Activated T-helper 1 cell treated with anti-CD3 and anti-CD28 coated beads, Interleukin-12 subunit alpha, Interleukin-12 subunit beta, Interleukin-2, Interleukin-4 antibody, amounts not matched to agents 30 ng/mL and 10 ng/mL and 1 ng/mL, durations not matched to agents 14 hours and 24 hours and 36 hours (primary cell): ENCODE data around the gene SARDH. TPM values are rescaled to one million over a fixed set of nuclear protein-coding genes. Genes with fewer than 3 reads are reported as not detected.

Experiments
- DNase-seq: peaks from one replicate; pipeline ENCODE4 v3.0.0; 2021; ENCODE audit warnings: low spot score
- H3K27ac Mint-ChIP-seq: one replicate; pipeline ENCODE4 v1.8.0; 2021; ENCODE audit warnings: mild to moderate bottlenecking, mixed read lengths
- H3K27me3 Mint-ChIP-seq: one replicate; pipeline ENCODE4 v1.8.0; 2022; ENCODE audit warnings: mild to moderate bottlenecking, moderate library complexity, mixed read lengths; ENCODE audit not compliant: insufficient read depth
- H3K36me3 Mint-ChIP-seq: one replicate; pipeline ENCODE4 v1.8.0; 2021; ENCODE audit warnings: low read depth, mixed read lengths
- H3K4me1 Mint-ChIP-seq: one replicate; pipeline ENCODE4 v1.8.0; 2021; ENCODE audit warnings: low read depth, mixed read lengths
- H3K4me3 Mint-ChIP-seq: one replicate; pipeline ENCODE4 v1.8.0; 2021; ENCODE audit warnings: mild to moderate bottlenecking, moderate library complexity, mixed read lengths
- H3K9me3 Mint-ChIP-seq: one replicate; pipeline ENCODE4 v1.8.0; 2021; ENCODE audit warnings: mixed read lengths
- intact Hi-C: fragments of 100-400 bp; cut with micrococcal nuclease; formaldehyde crosslinking; loops from one replicate; pipeline ENCODE4 v1.15.1; 2024
- total RNA-seq: library from RNA; stranded (reverse); gene quantifications from 2 replicates; pipeline ENCODE4 v1.2.3, GENCODE V29; 2022

SARDH gene
- total RNA-seq, 1 donor from 2014 or later, result 0.60 TPM

- Mint-ChIP-seq H3K27me3 (no peaks in the 10 kb centered on the region), H3K4me1 (peaks cover 10% of the 10 kb centered on the region), H3K9me3 (no peaks in the 10 kb centered on the region), H3K27ac (no peak overlapping the region), H3K4me3 (no peak overlapping the region), H3K36me3 (no peaks in the 10 kb centered on the region)
- intact Hi-C loops, result no loop called here
- DNase-seq, result no peak
These were observed 50.0 kb downstream of the SARDH start for GRCh38 chr9:133687856-133688761.

GRCh38 chr9:133686642-133687575 lies 51.2 kb downstream of the SARDH start:
- no peaks in the 10 kb centered on the region for H3K27me3 Mint-ChIP-seq
- H3K4me3 Mint-ChIP-seq, result no peak overlapping the region
- intact Hi-C loops, result no loop called here
- H3K9me3 Mint-ChIP-seq, result no peaks in the 10 kb centered on the region
- peak overlapping the region; percentile 10 for H3K27ac Mint-ChIP-seq
- H3K4me1 Mint-ChIP-seq, result peaks cover 10% of the 10 kb centered on the region
- H3K36me3 Mint-ChIP-seq, result no peaks in the 10 kb centered on the region
- no peak for DNase-seq

- no peak overlapping the region for H3K4me3 Mint-ChIP-seq
- peak overlapping the region; percentile 10 for H3K27ac Mint-ChIP-seq
- H3K9me3 Mint-ChIP-seq, result no peaks in the 10 kb centered on the region
- no peak for DNase-seq
- peaks cover 10% of the 10 kb centered on the region for H3K4me1 Mint-ChIP-seq
- H3K36me3 Mint-ChIP-seq, result no peaks in the 10 kb centered on the region
- H3K27me3 Mint-ChIP-seq, result no peaks in the 10 kb centered on the region
- intact Hi-C loops, result no loop called here
These were observed 52.2 kb downstream of the SARDH start for GRCh38 chr9:133685653-133686609.

- Mint-ChIP-seq H3K36me3 (no peaks in the 10 kb centered on the region), H3K27me3 (no peaks in the 10 kb centered on the region), H3K27ac (no peak overlapping the region), H3K4me3 (no peak overlapping the region), H3K9me3 (no peaks in the 10 kb centered on the region), H3K4me1 (peaks cover 10% of the 10 kb centered on the region)
- intact Hi-C loops, result no loop called here
- no peak for DNase-seq
These were observed 53.2 kb downstream of the SARDH start for GRCh38 chr9:133684936-133685361.

- H3K27ac Mint-ChIP-seq, result peak overlapping the region; percentile 95
- no peaks in the 10 kb centered on the region for H3K36me3 Mint-ChIP-seq
- no peak overlapping the region for H3K4me3 Mint-ChIP-seq
- H3K9me3 Mint-ChIP-seq, result no peaks in the 10 kb centered on the region
- no peaks in the 10 kb centered on the region for H3K27me3 Mint-ChIP-seq
- H3K4me1 Mint-ChIP-seq, result peaks cover 10% of the 10 kb centered on the region
- no peak for DNase-seq
- intact Hi-C loops, result no loop called here
These were observed 53.8 kb downstream of the SARDH start for GRCh38 chr9:133684121-133684935.

- no peaks in the 10 kb centered on the region for H3K27me3 Mint-ChIP-seq
- DNase-seq, result peak; percentile 57
- peaks cover 16% of the 10 kb centered on the region for H3K4me1 Mint-ChIP-seq
- no peaks in the 10 kb centered on the region for H3K9me3 Mint-ChIP-seq
- no peaks in the 10 kb centered on the region for H3K36me3 Mint-ChIP-seq
- H3K27ac Mint-ChIP-seq, result peak overlapping the region; percentile 95
- H3K4me3 Mint-ChIP-seq, result peak overlapping the region; percentile 71
- intact Hi-C loops, result loop anchor here (2.0 kb wide), 1 partner anchor 19 kb away; no protein-coding TSS in a partner anchor
These were observed 54.5 kb downstream of the SARDH start for GRCh38 chr9:133683586-133684120.

GRCh38 chr9:133682818-133683585 lies 55.1 kb downstream of the SARDH start:
- H3K27ac Mint-ChIP-seq, result peak overlapping the region; percentile 95
- no peaks in the 10 kb centered on the region for H3K27me3 Mint-ChIP-seq
- no peaks in the 10 kb centered on the region for H3K9me3 Mint-ChIP-seq
- intact Hi-C loops, result loop anchor here (2.0 kb wide), 1 partner anchor 20 kb away; no protein-coding TSS in a partner anchor
- H3K4me3 Mint-ChIP-seq, result peak overlapping the region; percentile 71
- H3K4me1 Mint-ChIP-seq, result peaks cover 22% of the 10 kb centered on the region
- no peak for DNase-seq
- H3K36me3 Mint-ChIP-seq, result no peaks in the 10 kb centered on the region

- no peak for DNase-seq
- H3K36me3 Mint-ChIP-seq, result no peaks in the 10 kb centered on the region
- H3K27me3 Mint-ChIP-seq, result no peaks in the 10 kb centered on the region
- no peaks in the 10 kb centered on the region for H3K9me3 Mint-ChIP-seq
- intact Hi-C loops, result loop anchor here (2.0 kb wide), 1 partner anchor 21 kb away; no protein-coding TSS in a partner anchor
- no peak overlapping the region for H3K4me3 Mint-ChIP-seq
- peaks cover 31% of the 10 kb centered on the region for H3K4me1 Mint-ChIP-seq
- H3K27ac Mint-ChIP-seq, result no peak overlapping the region
These were observed 56.4 kb downstream of the SARDH start for GRCh38 chr9:133681658-133682306.

GRCh38 chr9:133680976-133681657 lies 57.0 kb downstream of the SARDH start:
- peaks cover 37% of the 10 kb centered on the region for H3K4me1 Mint-ChIP-seq
- H3K27ac Mint-ChIP-seq, result no peak overlapping the region
- no peak for DNase-seq
- no peaks in the 10 kb centered on the region for H3K27me3 Mint-ChIP-seq
- intact Hi-C loops, result no loop called here
- H3K4me3 Mint-ChIP-seq, result no peak overlapping the region
- no peaks in the 10 kb centered on the region for H3K36me3 Mint-ChIP-seq
- H3K9me3 Mint-ChIP-seq, result no peaks in the 10 kb centered on the region
